Activated T-cell treated with anti-CD3 and anti-CD28 coated beads for 48 hours (primary cell): ENCODE measurements around the gene BCL2L11.
"Not testable (repeated sequence)": the region's sequence is repeated elsewhere in the genome, so short reads cannot be mapped to it uniquely, and the experiment has no call there.

Experiments used
- DNase-seq: peaks from one replicate; pipeline ENCODE4 v3.0.0-alpha.2; 2020; ENCODE audit warnings: low read depth

Gene BCL2L11

GRCh38 chr2:111120253-111121027, at the start of gene BCL2L11:
BCL2L11 (plus strand) TSS chr2:111120914; CDS start chr2:111123746, 2,832 bp downstream.
- peak; percentile 96 for DNase-seq

GRCh38 chr2:111071600-111072171, 49.0 kb upstream of the BCL2L11 start:
- DNase-seq = no peak

- no peak for DNase-seq
Observed at GRCh38 chr2:111072220-111072871, 48.4 kb upstream of the BCL2L11 start.

- DNase-seq = not testable (repeated sequence)
Observed at GRCh38 chr2:111082659-111083058, 38.1 kb upstream of the BCL2L11 start.

- no peak for DNase-seq
Observed at GRCh38 chr2:111091811-111092211, 28.9 kb upstream of the BCL2L11 start.

- no peak for DNase-seq
Observed at GRCh38 chr2:111094691-111095090, 26.0 kb upstream of the BCL2L11 start.

- DNase-seq = no peak
Observed at GRCh38 chr2:111095434-111095833, 25.3 kb upstream of the BCL2L11 start.

- DNase-seq = no peak
Observed at GRCh38 chr2:111099402-111099801, 21.3 kb upstream of the BCL2L11 start.

GRCh38 chr2:111100087-111100764, 20.5 kb upstream of the BCL2L11 start:
- DNase-seq = no peak

- DNase-seq = no peak
Observed at GRCh38 chr2:111100765-111101162, 19.9 kb upstream of the BCL2L11 start.

GRCh38 chr2:111101592-111101991, 19.1 kb upstream of the BCL2L11 start:
- DNase-seq = no peak

- DNase-seq = no peak
Observed at GRCh38 chr2:111102216-111102615, 18.5 kb upstream of the BCL2L11 start.

GRCh38 chr2:111105926-111106325, 14.8 kb upstream of the BCL2L11 start:
- DNase-seq = no peak

- DNase-seq = no peak
Observed at GRCh38 chr2:111106706-111107105, 14.0 kb upstream of the BCL2L11 start.

GRCh38 chr2:111108745-111109271, 11.9 kb upstream of the BCL2L11 start:
- DNase-seq = no peak

- peak; percentile 16 for DNase-seq
Observed at GRCh38 chr2:111111101-111111755, 9.5 kb upstream of the BCL2L11 start.

GRCh38 chr2:111113838-111114237, 6.9 kb upstream of the BCL2L11 start:
- DNase-seq = no peak

- DNase-seq = peak; percentile 15
Observed at GRCh38 chr2:111116011-111116746, 4.5 kb upstream of the BCL2L11 start.

GRCh38 chr2:111116843-111117597, 3.7 kb upstream of the BCL2L11 start:
- DNase-seq = peak; percentile 67
